ENCODE data around the gene ARMC2.
"Not testable (repeated sequence)": the region's sequence is repeated elsewhere in the genome, so short reads cannot be mapped to it uniquely, and the experiment has no call there.

Gene ARMC2

GRCh38 chr6:108969776-108970175 is 121.6 kb downstream of the ARMC2 start:
- H3K27me3 ChIP-seq, result no peaks in the 10 kb centered on the region
- no peaks in the 10 kb centered on the region for H3K9me3 ChIP-seq
- TF ChIP-seq Cebpa-rat (IDR thresholded peaks at IDR 0.05), result no peak
- H3K4me2 ChIP-seq, result no peak overlapping the region
- no peaks in the 10 kb centered on the region for H3K36me3 ChIP-seq
- peaks cover 30% of the 10 kb centered on the region for H3K4me1 ChIP-seq
- no peak overlapping the region for H3K9ac ChIP-seq
- H3K27ac ChIP-seq, result no peak overlapping the region
- H4K20me1 ChIP-seq, result no peaks in the 10 kb centered on the region
- no peak overlapping the region for H3K4me3 ChIP-seq

GRCh38 chr6:108974201-108974600 is 126.0 kb downstream of the ARMC2 start:
- Histone ChIP-seq H3K27me3 (no peaks in the 10 kb centered on the region), H3K9me3 (no peaks in the 10 kb centered on the region; the same call in 1 of the 2 replicates), H3K4me1 (no peaks in the 10 kb centered on the region), H3K27ac (no peak overlapping the region), H3K36me3 (no peaks in the 10 kb centered on the region), H4K20me1 (no peaks in the 10 kb centered on the region), H3K9ac (no peak overlapping the region), H3K4me3 (no peak overlapping the region), H3K4me2 (no peak overlapping the region)
- TF ChIP-seq Cebpa-rat (IDR thresholded peaks at IDR 0.05), result no peak

- peaks cover 13% of the 10 kb centered on the region for H3K9me3 ChIP-seq
- H3K4me2 ChIP-seq, H3K4me3 ChIP-seq, H4K20me1 ChIP-seq, H3K27ac ChIP-seq, H3K4me1 ChIP-seq, H3K9ac ChIP-seq, H3K36me3 ChIP-seq, H3K27me3 ChIP-seq: not testable (repeated sequence)
Measured at GRCh38 chr6:108978638-108979037, 130.4 kb downstream of the ARMC2 start.

- H3K4me2 ChIP-seq, result no peak overlapping the region
- peaks cover 11% of the 10 kb centered on the region; the same call in 1 of the 2 replicates for H3K4me1 ChIP-seq
- H3K27me3 ChIP-seq, result no peaks in the 10 kb centered on the region
- no peak for TF ChIP-seq Cebpa-rat (IDR thresholded peaks at IDR 0.05)
- no peak overlapping the region for H3K27ac ChIP-seq
- no peaks in the 10 kb centered on the region for H3K36me3 ChIP-seq
- no peak overlapping the region for H3K4me3 ChIP-seq
- no peak overlapping the region for H3K9ac ChIP-seq
- no peaks in the 10 kb centered on the region for H4K20me1 ChIP-seq
- peaks cover 13% of the 10 kb centered on the region for H3K9me3 ChIP-seq
Measured at GRCh38 chr6:108982154-108983113, 134.2 kb downstream of the ARMC2 start.

DNA sequence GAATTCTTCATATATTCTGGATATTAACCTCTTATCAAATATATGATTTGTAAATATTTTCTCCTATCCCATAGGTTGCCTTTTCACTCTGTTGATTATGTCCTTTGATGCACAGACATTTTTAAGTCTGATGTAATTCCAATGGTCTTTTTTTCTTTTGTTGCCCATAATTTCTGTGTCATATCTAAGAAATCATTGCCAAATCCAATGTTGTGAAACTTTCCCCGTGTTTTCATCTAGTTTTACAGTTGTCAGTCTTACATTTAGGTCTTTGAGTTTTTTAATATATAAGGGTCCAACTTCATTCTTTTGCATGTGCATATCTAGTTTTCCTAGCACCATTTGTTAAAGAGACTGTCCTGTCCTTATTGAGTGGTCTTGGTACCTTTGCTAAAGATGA is 134.9 kb downstream of the ARMC2 start:
- peaks cover 11% of the 10 kb centered on the region; the same call in 1 of the 2 replicates for H3K4me1 ChIP-seq
- H3K9me3 ChIP-seq, result peaks cover 13% of the 10 kb centered on the region; the same call in 1 of the 2 replicates
- no peaks in the 10 kb centered on the region for H3K36me3 ChIP-seq

DNA sequence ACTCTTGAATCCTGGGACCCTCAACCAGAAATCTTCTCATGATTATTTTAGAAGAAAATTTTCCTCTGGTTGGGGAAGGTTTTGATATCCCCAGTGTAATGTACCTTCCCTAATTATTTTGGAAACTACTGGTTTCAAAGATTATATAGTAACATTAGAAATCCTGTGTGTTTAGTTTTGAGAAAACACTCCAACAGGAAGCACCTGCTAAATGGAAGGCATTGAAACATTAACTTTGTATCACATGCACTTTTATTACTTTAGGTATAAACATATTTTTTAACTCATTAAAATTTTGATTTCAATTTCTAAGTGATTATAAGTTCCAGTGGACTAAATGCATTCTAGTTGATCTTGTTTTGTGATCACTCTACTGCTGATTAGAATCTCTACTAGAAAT is 137.1 kb downstream of the ARMC2 start:
- H3K4me2 ChIP-seq, result no peak overlapping the region
- no peak overlapping the region for H3K4me3 ChIP-seq
- H3K36me3 ChIP-seq, result no peaks in the 10 kb centered on the region
- H3K27ac ChIP-seq, result no peak overlapping the region
- peaks cover 11% of the 10 kb centered on the region; the same call in 1 of the 2 replicates for H3K4me1 ChIP-seq
- no peaks in the 10 kb centered on the region for H3K27me3 ChIP-seq
- no peaks in the 10 kb centered on the region for H4K20me1 ChIP-seq
- TF ChIP-seq Cebpa-rat (IDR thresholded peaks at IDR 0.05), result no peak
- H3K9me3 ChIP-seq, result peaks cover 10% of the 10 kb centered on the region; the same call in 1 of the 2 replicates
- H3K9ac ChIP-seq, result no peak overlapping the region

More for the DNA sequence above, 134.9 kb downstream of the ARMC2 start:
- no peaks in the 10 kb centered on the region for H3K27me3 ChIP-seq
- no peak overlapping the region for H3K4me3 ChIP-seq
- no peak overlapping the region for H3K27ac ChIP-seq
- TF ChIP-seq Cebpa-rat (IDR thresholded peaks at IDR 0.05), result no peak
- no peaks in the 10 kb centered on the region for H4K20me1 ChIP-seq
- no peak overlapping the region for H3K4me2 ChIP-seq
- H3K9ac ChIP-seq, result no peak overlapping the region

DNA sequence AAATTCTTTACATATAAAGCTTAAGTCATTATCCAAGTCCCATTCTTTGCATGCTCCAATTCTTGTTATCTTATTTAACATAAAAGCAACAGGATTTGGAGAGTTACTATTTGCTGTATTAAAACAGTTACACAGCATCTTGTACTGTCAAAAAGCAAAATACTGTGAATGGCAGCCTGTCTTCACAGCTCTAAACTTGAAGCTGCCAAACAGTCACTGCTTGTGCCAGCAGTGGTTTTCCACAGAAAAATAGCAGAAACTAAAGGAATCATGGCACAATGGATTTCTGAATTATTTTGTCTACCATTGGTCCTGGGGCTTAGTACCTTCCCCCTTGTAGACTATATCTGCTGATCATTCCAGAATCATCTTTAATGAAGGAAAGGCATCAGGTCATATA is 138.9 kb downstream of the ARMC2 start:
- no peaks in the 10 kb centered on the region for H3K27me3 ChIP-seq
- no peak overlapping the region for H3K9ac ChIP-seq
- 0 out of 2 replicates have a peak, but pooled peaks cover 5% of the 10 kb centered on the region for H3K36me3 ChIP-seq
- H3K4me3 ChIP-seq, result no peak overlapping the region
- peaks cover 5% of the 10 kb centered on the region; the same call in 1 of the 2 replicates for H3K9me3 ChIP-seq
- no peak overlapping the region for H3K4me2 ChIP-seq
- no peak overlapping the region for H3K27ac ChIP-seq
- no peak for TF ChIP-seq Cebpa-rat (IDR thresholded peaks at IDR 0.05)
- peaks cover 11% of the 10 kb centered on the region; the same call in 1 of the 2 replicates for H3K4me1 ChIP-seq
- H4K20me1 ChIP-seq, result no peaks in the 10 kb centered on the region

DNA sequence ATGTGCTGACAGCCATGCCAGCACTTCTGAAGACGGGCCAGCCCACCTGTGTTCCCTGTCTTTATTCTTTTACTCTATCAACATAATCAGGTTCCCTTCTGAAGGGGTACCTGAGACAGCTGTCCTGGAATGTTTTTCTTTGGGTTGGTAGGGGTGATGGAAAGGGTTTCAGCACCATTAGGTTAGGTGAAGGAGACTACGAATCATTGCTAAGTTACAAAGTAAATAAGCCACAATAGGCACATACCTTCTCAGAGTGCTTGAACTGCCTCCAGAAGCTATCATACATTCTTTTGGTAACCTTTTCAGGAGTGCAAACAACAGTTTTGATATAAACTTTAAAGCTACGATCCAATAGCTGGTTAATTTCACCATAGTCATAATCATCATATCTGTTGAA is 140.1 kb downstream of the ARMC2 start:
- Histone ChIP-seq H3K36me3 (0 out of 2 replicates have a peak, but pooled peaks cover 5% of the 10 kb centered on the region), H3K9ac (no peak overlapping the region), H4K20me1 (no peaks in the 10 kb centered on the region), H3K4me3 (no peak overlapping the region), H3K27me3 (no peaks in the 10 kb centered on the region), H3K27ac (no peak overlapping the region), H3K4me2 (no peak overlapping the region), H3K9me3 (no peaks in the 10 kb centered on the region), H3K4me1 (peaks cover 11% of the 10 kb centered on the region; the same call in 1 of the 2 replicates)
- no peak for TF ChIP-seq Cebpa-rat (IDR thresholded peaks at IDR 0.05)

GRCh38 chr6:108988765-108989164 is 140.5 kb downstream of the ARMC2 start:
- 0 out of 2 replicates have a peak, but pooled peaks cover 5% of the 10 kb centered on the region for H3K36me3 ChIP-seq

GRCh38 chr6:108989700-108990099 is 141.5 kb downstream of the ARMC2 start:
- Histone ChIP-seq H4K20me1 (no peaks in the 10 kb centered on the region), H3K9ac (no peak overlapping the region), H3K27ac (no peak overlapping the region), H3K4me3 (no peak overlapping the region), H3K27me3 (no peaks in the 10 kb centered on the region), H3K4me1 (peaks cover 11% of the 10 kb centered on the region; the same call in 1 of the 2 replicates), H3K4me2 (no peak overlapping the region), H3K36me3 (0 out of 2 replicates have a peak, but pooled peaks cover 5% of the 10 kb centered on the region), H3K9me3 (no peaks in the 10 kb centered on the region)
- TF ChIP-seq Cebpa-rat (IDR thresholded peaks at IDR 0.05), result no peak

More at GRCh38 chr6:108988765-108989164, 140.5 kb downstream of the ARMC2 start:
- Histone ChIP-seq H3K27ac (no peak overlapping the region), H3K9me3 (no peaks in the 10 kb centered on the region), H4K20me1 (no peaks in the 10 kb centered on the region), H3K4me3 (no peak overlapping the region), H3K9ac (no peak overlapping the region), H3K4me2 (no peak overlapping the region), H3K4me1 (peaks cover 11% of the 10 kb centered on the region; the same call in 1 of the 2 replicates), H3K27me3 (no peaks in the 10 kb centered on the region)
- TF ChIP-seq Cebpa-rat (IDR thresholded peaks at IDR 0.05), result no peak

Measured in BLaER1 (cell line).